ENCODE measurements around the gene ZNF423.

Gene ZNF423

DNA sequence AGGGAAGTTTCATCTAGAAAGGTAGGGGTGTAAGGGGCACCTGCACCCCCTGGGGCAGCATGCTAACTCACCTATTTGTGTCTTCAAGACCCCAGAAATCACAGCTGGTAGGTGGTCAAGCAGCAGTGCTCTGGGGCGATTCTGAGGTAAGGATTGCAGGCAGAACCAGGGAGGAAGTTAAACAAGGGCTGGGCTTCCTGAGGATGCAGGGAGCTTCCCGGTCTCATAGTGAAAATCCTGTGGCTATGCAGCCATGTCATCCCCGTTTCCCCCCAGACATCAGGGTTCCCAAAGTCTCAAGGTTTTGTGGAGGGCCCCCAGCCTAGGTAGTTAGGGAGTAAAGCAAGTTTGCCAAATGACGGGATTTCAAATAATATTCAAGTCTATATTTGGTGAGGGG lies 403.8 kb downstream of the ZNF423 start:
- Histone ChIP-seq H3K9ac (ENCODE audit: low read length) (no peak overlapping the region), H3K27me3 (ENCODE audit: control insufficient read depth, insufficient read depth, low read length) (no peaks in the 10 kb centered on the region; the same call in 1 of the 2 replicates), H3K4me3 (ENCODE audit: low read depth, low read length) (no peak overlapping the region), H3K9me3 (ENCODE audit: control insufficient read depth, insufficient read depth, low read depth, low read length) (no peaks in the 10 kb centered on the region), H3K4me1 (ENCODE audit: control insufficient read depth, insufficient read depth, low read length) (peaks cover 9% of the 10 kb centered on the region), H3K36me3 (ENCODE audit: control insufficient read depth, insufficient read depth, low read length) (no peaks in the 10 kb centered on the region), H3K27ac (ENCODE audit: low read depth, low read length) (no peak overlapping the region)

GRCh38 chr16:49446805-49447204 lies 409.1 kb downstream of the ZNF423 start:
- H3K9ac ChIP-seq (ENCODE audit: low read length): no peak overlapping the region
- H3K27ac ChIP-seq (ENCODE audit: low read depth, low read length): no peak overlapping the region
- no peaks in the 10 kb centered on the region for H3K36me3 ChIP-seq (ENCODE audit: control insufficient read depth, insufficient read depth, low read length)
- H3K9me3 ChIP-seq (ENCODE audit: control insufficient read depth, insufficient read depth, low read depth, low read length): no peaks in the 10 kb centered on the region
- H3K4me1 ChIP-seq (ENCODE audit: control insufficient read depth, insufficient read depth, low read length): peaks cover 17% of the 10 kb centered on the region
- no peaks in the 10 kb centered on the region; the same call in 1 of the 2 replicates for H3K27me3 ChIP-seq (ENCODE audit: control insufficient read depth, insufficient read depth, low read length)
- H3K4me3 ChIP-seq (ENCODE audit: low read depth, low read length): no peak overlapping the region

DNA sequence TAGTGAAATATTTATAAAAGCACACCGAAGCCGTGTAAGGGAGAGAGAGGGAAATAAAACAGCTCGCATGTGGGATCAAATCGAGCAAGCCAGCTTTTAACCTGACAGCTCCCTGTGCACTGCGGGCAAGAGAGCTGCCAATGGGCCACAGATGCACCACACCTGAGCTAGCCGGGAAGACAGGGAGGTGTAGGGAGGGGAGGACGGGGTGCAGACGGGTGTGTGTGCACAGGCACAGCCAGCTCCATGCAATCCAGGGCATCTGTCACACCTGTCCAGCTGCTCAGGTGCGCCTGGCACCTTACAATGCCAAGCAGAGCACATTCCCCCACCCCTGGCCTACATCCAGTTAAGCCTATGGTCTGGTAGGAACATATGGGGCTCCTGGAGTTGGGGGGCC lies 412.3 kb downstream of the ZNF423 start:
- H3K4me3 ChIP-seq (ENCODE audit: low read depth, low read length): no peak overlapping the region
- peaks cover 31% of the 10 kb centered on the region for H3K4me1 ChIP-seq (ENCODE audit: control insufficient read depth, insufficient read depth, low read length)
- H3K9me3 ChIP-seq (ENCODE audit: control insufficient read depth, insufficient read depth, low read depth, low read length): no peaks in the 10 kb centered on the region
- no peak overlapping the region for H3K27ac ChIP-seq (ENCODE audit: low read depth, low read length)
- H3K27me3 ChIP-seq (ENCODE audit: control insufficient read depth, insufficient read depth, low read length): no peaks in the 10 kb centered on the region
- no peak overlapping the region for H3K9ac ChIP-seq (ENCODE audit: low read length)
- H3K36me3 ChIP-seq (ENCODE audit: control insufficient read depth, insufficient read depth, low read length): no peaks in the 10 kb centered on the region

DNA sequence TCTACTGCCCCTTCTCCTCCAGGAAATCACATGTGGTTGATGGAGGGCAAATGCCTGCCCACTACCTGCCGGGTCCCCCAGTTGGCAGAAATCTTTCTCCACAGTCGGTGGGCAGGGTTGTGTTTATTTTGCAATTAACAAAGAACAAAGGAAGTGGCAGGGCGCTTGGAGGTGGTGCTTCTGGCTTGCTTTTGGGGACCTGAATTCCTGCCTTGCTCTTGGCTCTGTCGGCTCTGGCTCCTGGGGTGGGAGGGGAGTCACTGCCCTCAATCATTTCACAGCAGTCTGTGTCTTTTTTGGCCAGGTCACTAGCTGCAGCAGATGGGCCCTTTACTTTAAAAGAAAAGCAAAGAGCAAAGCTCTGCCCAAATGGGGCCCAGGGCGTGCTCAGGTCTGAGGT lies 413.1 kb downstream of the ZNF423 start:
- Histone ChIP-seq H3K4me3 (ENCODE audit: low read depth, low read length) (no peak overlapping the region), H3K27ac (ENCODE audit: low read depth, low read length) (no peak overlapping the region), H3K9me3 (ENCODE audit: control insufficient read depth, insufficient read depth, low read depth, low read length) (no peaks in the 10 kb centered on the region), H3K4me1 (ENCODE audit: control insufficient read depth, insufficient read depth, low read length) (peaks cover 31% of the 10 kb centered on the region), H3K36me3 (ENCODE audit: control insufficient read depth, insufficient read depth, low read length) (no peaks in the 10 kb centered on the region), H3K9ac (ENCODE audit: low read length) (no peak overlapping the region), H3K27me3 (ENCODE audit: control insufficient read depth, insufficient read depth, low read length) (no peaks in the 10 kb centered on the region)

GRCh38 chr16:49441366-49441780 lies 414.5 kb downstream of the ZNF423 start:
- no peak overlapping the region for H3K27ac ChIP-seq (ENCODE audit: low read depth, low read length)
- peaks cover 31% of the 10 kb centered on the region for H3K4me1 ChIP-seq (ENCODE audit: control insufficient read depth, insufficient read depth, low read length)
- H3K27me3 ChIP-seq (ENCODE audit: control insufficient read depth, insufficient read depth, low read length): no peaks in the 10 kb centered on the region
- no peak overlapping the region for H3K9ac ChIP-seq (ENCODE audit: low read length)
- H3K4me3 ChIP-seq (ENCODE audit: low read depth, low read length): 0 out of 2 replicates have a peak overlapping the region, but pooled peaks have one; percentile 23
- H3K36me3 ChIP-seq (ENCODE audit: control insufficient read depth, insufficient read depth, low read length): no peaks in the 10 kb centered on the region
- no peaks in the 10 kb centered on the region for H3K9me3 ChIP-seq (ENCODE audit: control insufficient read depth, insufficient read depth, low read depth, low read length)

DNA sequence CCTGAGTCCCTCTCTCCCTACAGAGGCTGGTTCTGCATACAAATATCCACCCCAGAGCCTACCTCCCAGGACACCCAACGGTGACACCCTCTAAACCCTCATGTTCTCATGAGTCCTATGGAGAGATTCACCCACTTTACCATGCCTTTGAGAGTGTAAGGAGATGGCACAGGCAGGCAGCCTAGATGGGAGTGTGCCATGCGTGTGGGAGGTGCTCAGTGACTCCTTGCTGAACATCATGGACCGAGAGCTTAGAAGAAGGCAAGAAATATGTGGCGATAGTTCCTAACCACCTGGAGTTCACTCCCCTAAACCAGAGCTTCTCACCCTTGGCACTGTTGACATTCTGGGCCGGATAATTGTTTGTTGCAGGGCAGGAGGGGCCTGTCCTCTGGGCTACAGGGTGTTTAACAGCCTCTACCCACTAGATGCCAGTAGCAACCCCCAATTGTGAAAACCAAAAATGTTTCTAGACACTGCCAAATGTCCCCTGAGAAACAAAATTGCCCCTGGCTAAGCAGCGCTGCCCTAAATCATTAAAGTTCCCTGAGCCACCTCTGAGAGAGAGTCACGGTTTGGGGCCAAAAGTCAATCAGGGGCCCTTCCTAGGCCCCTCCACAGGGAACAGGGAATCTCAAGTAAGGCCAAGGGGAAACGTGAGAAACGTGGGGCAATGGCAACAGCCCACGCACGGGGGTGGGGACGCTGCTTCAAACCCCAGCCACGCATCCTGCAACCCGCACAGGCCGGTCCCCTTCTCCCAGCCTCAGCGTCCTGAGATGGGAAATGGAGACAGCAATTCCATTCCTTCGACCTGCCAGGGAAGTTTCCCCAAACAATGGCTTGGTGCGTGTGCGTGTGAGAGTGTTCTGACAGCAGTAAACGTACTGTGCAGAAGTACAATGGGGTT lies 415.5 kb downstream of the ZNF423 start:
- Histone ChIP-seq H3K36me3 (ENCODE audit: control insufficient read depth, insufficient read depth, low read length) (no peaks in the 10 kb centered on the region), H3K4me3 (ENCODE audit: low read depth, low read length) (no peak overlapping the region), H3K9me3 (ENCODE audit: control insufficient read depth, insufficient read depth, low read depth, low read length) (no peaks in the 10 kb centered on the region), H3K4me1 (ENCODE audit: control insufficient read depth, insufficient read depth, low read length) (peaks cover 31% of the 10 kb centered on the region), H3K27me3 (ENCODE audit: control insufficient read depth, insufficient read depth, low read length) (no peaks in the 10 kb centered on the region), H3K9ac (ENCODE audit: low read length) (no peak overlapping the region), H3K27ac (ENCODE audit: low read depth, low read length) (no peak overlapping the region)

GRCh38 chr16:49439676-49440075 lies 416.2 kb downstream of the ZNF423 start:
- Histone ChIP-seq H3K27ac (ENCODE audit: low read depth, low read length) (no peak overlapping the region), H3K9ac (ENCODE audit: low read length) (no peak overlapping the region), H3K36me3 (ENCODE audit: control insufficient read depth, insufficient read depth, low read length) (no peaks in the 10 kb centered on the region), H3K4me1 (ENCODE audit: control insufficient read depth, insufficient read depth, low read length) (peaks cover 30% of the 10 kb centered on the region), H3K27me3 (ENCODE audit: control insufficient read depth, insufficient read depth, low read length) (no peaks in the 10 kb centered on the region), H3K4me3 (ENCODE audit: low read depth, low read length) (no peak overlapping the region), H3K9me3 (ENCODE audit: control insufficient read depth, insufficient read depth, low read depth, low read length) (no peaks in the 10 kb centered on the region)

GRCh38 chr16:49439050-49439449 lies 416.9 kb downstream of the ZNF423 start:
- Histone ChIP-seq H3K4me1 (ENCODE audit: control insufficient read depth, insufficient read depth, low read length) (peaks cover 28% of the 10 kb centered on the region), H3K9me3 (ENCODE audit: control insufficient read depth, insufficient read depth, low read depth, low read length) (no peaks in the 10 kb centered on the region), H3K27ac (ENCODE audit: low read depth, low read length) (no peak overlapping the region), H3K9ac (ENCODE audit: low read length) (no peak overlapping the region), H3K27me3 (ENCODE audit: control insufficient read depth, insufficient read depth, low read length) (no peaks in the 10 kb centered on the region), H3K36me3 (ENCODE audit: control insufficient read depth, insufficient read depth, low read length) (no peaks in the 10 kb centered on the region), H3K4me3 (ENCODE audit: low read depth, low read length) (no peak overlapping the region)
